NT2/D1 (cell line): ENCODE results near the gene NDUFC2.

ENCODE experiments used
- SUZ12 ChIP-seq: IDR thresholded peaks from 2 replicates; pipeline ENCODE4 v1.6.1; 2011; ENCODE audit not compliant: insufficient read length, insufficient read depth; ENCODE audit errors: extremely low read depth
- ZNF274 ChIP-seq: IDR thresholded peaks from 2 replicates; pipeline ENCODE4 v1.6.1; 2011; ENCODE audit warnings: mild to moderate bottlenecking, low read depth, low read length

- TF ChIP-seq ZNF274 (no peak), SUZ12 (no peak)
Measured at GRCh38 chr11:78033040-78033439, 46.6 kb downstream of the NDUFC2 start.
